ENCODE data around the gene CCDC83. TPM values are rescaled to one million over a fixed set of nuclear protein-coding genes. Genes with fewer than 3 reads are reported as not detected.

CCDC83 gene
- total RNA-seq (2022; extraction: Qiagen RNA extraction; ENCODE audit: low read depth), result not detected in 5 replicates

GRCh38 chr11:85855341-85855656 lies at the start of gene CCDC83:
CCDC83 (plus strand) TSS chr11:85855383; CDS start chr11:85865124, 9,741 bp downstream.

GRCh38 chr11:85810871-85811611 lies 44.1 kb upstream of the CCDC83 start, which contains the start of gene SYTL2:
SYTL2 (minus strand) TSS chr11:85811141; CDS start chr11:85757725, 53,416 bp downstream.

Other genes with a start within 250 kb of the CCDC83 start
- 0.17 to 0.50 TPM (median 0.26 TPM) in 5 replicates for gene DLG2, start 228.0 kb upstream of the CCDC83 start, total RNA-seq (2022; extraction: Qiagen RNA extraction; ENCODE audit: low read depth)
- gene TMEM126B, start 226.8 kb upstream of the CCDC83 start, total RNA-seq (2022; extraction: Qiagen RNA extraction; ENCODE audit: low read depth), result 55.1 to 66.6 TPM (median 62.1 TPM) in 5 replicates
- 52.1 to 62.3 TPM (median 57.5 TPM) in 5 replicates for gene TMEM126A, start 207.4 kb upstream of the CCDC83 start, total RNA-seq (2022; extraction: Qiagen RNA extraction; ENCODE audit: low read depth)
- 25.4 to 37.1 TPM (median 34.9 TPM) in 5 replicates for gene CREBZF, start 190.3 kb upstream of the CCDC83 start, total RNA-seq (2022; extraction: Qiagen RNA extraction; ENCODE audit: low read depth)
- gene CCDC89, start 169.2 kb upstream of the CCDC83 start, total RNA-seq (2022; extraction: Qiagen RNA extraction; ENCODE audit: low read depth), result not detected in 5 replicates
- gene SYTL2, start 44.2 kb upstream of the CCDC83 start, total RNA-seq (2022; extraction: Qiagen RNA extraction; ENCODE audit: low read depth), result 16.5 to 28.2 TPM (median 16.7 TPM) in 5 replicates
- 84.6 to 110 TPM (median 101 TPM) in 5 replicates for gene PICALM, start 213.7 kb downstream of the CCDC83 start, total RNA-seq (2022; extraction: Qiagen RNA extraction; ENCODE audit: low read depth)